ENCODE results near the gene KLF8. TPM values are rescaled to one million over a fixed set of nuclear protein-coding genes. Genes with fewer than 3 reads are reported as not detected.

KLF8 gene
- total RNA-seq, 1 experiment from 2014 or later: 1.2 TPM

DNA sequence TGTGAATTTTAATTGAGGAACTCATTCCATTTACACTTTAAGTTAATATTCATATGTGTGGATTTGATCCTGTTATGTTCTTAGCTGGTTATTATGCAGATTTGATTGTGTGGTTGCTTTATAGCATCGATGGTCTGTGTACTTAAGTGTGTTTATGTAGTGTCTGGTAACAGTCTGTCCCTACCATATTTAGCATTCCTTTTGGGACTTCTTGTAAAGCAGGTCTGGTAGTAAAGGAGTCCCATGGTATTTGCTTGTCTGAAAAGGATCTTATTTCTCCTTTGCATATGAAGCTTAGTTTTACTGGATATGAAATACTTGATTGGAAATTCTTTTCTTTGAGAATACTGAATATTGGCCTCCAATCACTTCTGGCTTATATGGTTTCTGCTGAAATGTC is 76.6 kb downstream of the KLF8 start (continued):
- TF ChIP-seq MAX (IDR thresholded peaks at IDR 0.05) (no peak), JUND (IDR thresholded peaks at IDR 0.05) (no peak)
- TF ChIP-seq, protein P1, sequence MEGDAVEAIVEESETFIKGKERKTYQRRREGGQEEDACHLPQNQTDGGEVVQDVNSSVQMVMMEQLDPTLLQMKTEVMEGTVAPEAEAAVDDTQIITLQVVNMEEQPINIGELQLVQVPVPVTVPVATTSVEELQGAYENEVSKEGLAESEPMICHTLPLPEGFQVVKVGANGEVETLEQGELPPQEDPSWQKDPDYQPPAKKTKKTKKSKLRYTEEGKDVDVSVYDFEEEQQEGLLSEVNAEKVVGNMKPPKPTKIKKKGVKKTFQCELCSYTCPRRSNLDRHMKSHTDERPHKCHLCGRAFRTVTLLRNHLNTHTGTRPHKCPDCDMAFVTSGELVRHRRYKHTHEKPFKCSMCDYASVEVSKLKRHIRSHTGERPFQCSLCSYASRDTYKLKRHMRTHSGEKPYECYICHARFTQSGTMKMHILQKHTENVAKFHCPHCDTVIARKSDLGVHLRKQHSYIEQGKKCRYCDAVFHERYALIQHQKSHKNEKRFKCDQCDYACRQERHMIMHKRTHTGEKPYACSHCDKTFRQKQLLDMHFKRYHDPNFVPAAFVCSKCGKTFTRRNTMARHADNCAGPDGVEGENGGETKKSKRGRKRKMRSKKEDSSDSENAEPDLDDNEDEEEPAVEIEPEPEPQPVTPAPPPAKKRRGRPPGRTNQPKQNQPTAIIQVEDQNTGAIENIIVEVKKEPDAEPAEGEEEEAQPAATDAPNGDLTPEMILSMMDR (IDR thresholded peaks at IDR 0.05 in 2 of 3, conservative IDR thresholded peaks at IDR 0.05 in 1 of 3; ENCODE audit: borderline replicate concordance in 1 of 3, insufficient read depth in 1 of 3, low read depth in 2 of 3, low read length in 2 of 3): no peak

DNA sequence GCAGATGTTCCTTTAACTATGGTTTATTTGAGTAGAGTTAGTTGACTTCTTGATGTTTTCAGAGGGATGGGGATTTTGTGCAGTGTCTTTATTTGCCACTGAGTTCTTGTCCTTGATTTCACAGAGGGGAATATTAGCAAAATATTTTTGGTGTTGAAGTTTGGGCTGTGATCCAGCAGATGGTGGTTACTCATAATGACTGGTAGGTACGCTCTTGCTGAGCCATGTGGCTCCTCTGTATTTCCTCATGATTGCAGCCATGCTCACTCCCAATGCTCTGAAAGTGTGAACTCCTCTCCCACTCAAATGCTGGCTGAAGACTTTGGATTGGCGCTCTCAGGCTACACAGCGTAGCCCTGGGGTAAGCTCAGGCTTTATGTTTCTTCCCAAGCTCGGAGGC is 77.7 kb downstream of the KLF8 start:
- BruUV-seq (replicated peaks): no TSS peak
- no peaks in the 10 kb centered on the region for H3K79me2 ChIP-seq (ENCODE audit: insufficient read depth, low read length)
- no peaks in the 10 kb centered on the region for H3K4me1 ChIP-seq (ENCODE audit: control insufficient read depth in 1 of 2, insufficient read depth in 2 of 2, low read length in 2 of 2)
- H3K9me3 ChIP-seq (ENCODE audit: control insufficient read depth in 1 of 2, insufficient read depth in 1 of 2, low read depth in 1 of 2, low read length in 2 of 2): no peaks in the 10 kb centered on the region
- H3K27ac ChIP-seq (ENCODE audit: low read depth, low read length): no peak overlapping the region
- ChIA-PET POLR2A (no interaction called here), RAD21 (ENCODE audit: low non-redundant PET in 1 of 2, low total read pairs in 2 of 2, uncharacterized antibody in 2 of 2, unreplicated experiment in 2 of 2) (no interaction called here), CTCF (no interaction called here)
- ATAC-seq (no peak), DNase-seq (ENCODE audit: low read depth, low spot score) (no peak)
- intact Hi-C loops (cut with micrococcal nuclease): loop anchor here (10.0 kb wide), 1 partner anchor 55 kb away; no protein-coding TSS in a partner anchor
- no peak overlapping the region for H3K9ac ChIP-seq (ENCODE audit: low read length)
- H3K27me3 ChIP-seq (ENCODE audit: insufficient read depth, low read length): no peaks in the 10 kb centered on the region
- no peak overlapping the region for H3K4me3 ChIP-seq (replicated peaks in 1 of 2; ENCODE audit: low read depth in 1 of 2, low read length in 2 of 2)
- H2AFZ ChIP-seq (ENCODE audit: low read depth, low read length, poor library complexity, severe bottlenecking): no peak overlapping the region
- no peaks in the 10 kb centered on the region for H4K20me1 ChIP-seq (ENCODE audit: insufficient read depth)
- TF ChIP-seq CBX3 (IDR thresholded peaks at IDR 0.05; ENCODE audit: low read depth): no peak
- TF ChIP-seq CEBPB (IDR thresholded peaks at IDR 0.05; ENCODE audit: low read depth): no peak
- TF ChIP-seq SIN3A (IDR thresholded peaks at IDR 0.05; ENCODE audit: low read depth): no peak
- TF ChIP-seq SP1 (IDR thresholded peaks at IDR 0.05; ENCODE audit: low read depth): no peak
- TF ChIP-seq MAX (IDR thresholded peaks at IDR 0.05): no peak
- no peak for TF ChIP-seq ZFX (IDR thresholded peaks at IDR 0.05)
- no peak for TF ChIP-seq ZNF274 (IDR thresholded peaks at IDR 0.05; ENCODE audit: low read depth, low read length)
- no peak for TF ChIP-seq YY1 (IDR thresholded peaks at IDR 0.05; ENCODE audit: extremely low read depth, insufficient replicate concordance, low read depth, low read length)
- TF ChIP-seq REST (IDR thresholded peaks at IDR 0.05; ENCODE audit: low read depth): no peak
- TF ChIP-seq EGR1 (IDR thresholded peaks at IDR 0.05; ENCODE audit: low read depth): no peak
- TF ChIP-seq TCF7L2 (IDR thresholded peaks at IDR 0.05; ENCODE audit: borderline replicate concordance, extremely low read depth, insufficient read depth, insufficient read length): no peak
- no peak for TF ChIP-seq POLR2AphosphoS5 (IDR thresholded peaks at IDR 0.05; ENCODE audit: low read depth, low read length)
- no peak for TF ChIP-seq EZH2phosphoT487 (IDR thresholded peaks at IDR 0.05; ENCODE audit: borderline replicate concordance)
- H3K9me2 ChIP-seq (ENCODE audit: insufficient read depth): no peaks in the 10 kb centered on the region
- H3K4me2 ChIP-seq (ENCODE audit: low read length): no peak overlapping the region
- no peaks in the 10 kb centered on the region for H3K36me3 ChIP-seq (ENCODE audit: control insufficient read depth in 1 of 2, insufficient read depth in 2 of 2, low read length in 2 of 2)

All from HCT116 (cell line).